ENCODE measurements around the gene PIGL.
"Not testable (repeated sequence)": the region's sequence is repeated elsewhere in the genome, so short reads cannot be mapped to it uniquely, and the experiment has no call there.

The PIGL gene

DNA sequence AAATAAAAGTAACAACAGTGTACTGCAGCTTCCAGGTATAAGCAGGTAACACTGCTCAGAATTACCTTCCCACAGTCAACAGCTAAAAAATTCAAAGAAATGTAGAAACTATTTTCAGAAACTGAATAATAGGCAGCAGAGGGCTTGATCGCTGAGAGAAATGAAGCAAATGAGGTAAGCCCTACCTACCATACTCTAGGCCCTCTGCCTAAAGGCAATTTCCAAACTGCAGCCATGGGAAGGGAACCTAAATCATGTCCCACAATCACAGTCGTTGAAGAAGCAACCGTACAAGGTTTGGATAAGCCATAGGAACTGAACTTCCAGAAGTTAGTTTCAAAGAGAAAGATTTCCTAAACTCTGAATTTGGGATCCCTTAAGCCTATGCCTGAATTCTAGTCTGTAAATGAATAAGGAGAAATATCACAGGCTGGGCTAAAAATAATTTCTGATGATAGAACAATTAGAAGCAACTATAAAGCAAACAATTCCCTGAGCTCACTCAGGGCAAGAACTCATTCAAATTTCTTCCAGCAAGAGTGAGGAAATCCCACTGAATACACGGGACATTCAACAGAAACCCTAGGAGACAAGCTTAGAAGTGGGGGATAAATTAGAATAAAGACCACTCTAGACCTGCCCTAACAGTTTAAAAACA is 26.2 kb upstream of the PIGL start:
- TF ChIP-seq, protein P1, sequence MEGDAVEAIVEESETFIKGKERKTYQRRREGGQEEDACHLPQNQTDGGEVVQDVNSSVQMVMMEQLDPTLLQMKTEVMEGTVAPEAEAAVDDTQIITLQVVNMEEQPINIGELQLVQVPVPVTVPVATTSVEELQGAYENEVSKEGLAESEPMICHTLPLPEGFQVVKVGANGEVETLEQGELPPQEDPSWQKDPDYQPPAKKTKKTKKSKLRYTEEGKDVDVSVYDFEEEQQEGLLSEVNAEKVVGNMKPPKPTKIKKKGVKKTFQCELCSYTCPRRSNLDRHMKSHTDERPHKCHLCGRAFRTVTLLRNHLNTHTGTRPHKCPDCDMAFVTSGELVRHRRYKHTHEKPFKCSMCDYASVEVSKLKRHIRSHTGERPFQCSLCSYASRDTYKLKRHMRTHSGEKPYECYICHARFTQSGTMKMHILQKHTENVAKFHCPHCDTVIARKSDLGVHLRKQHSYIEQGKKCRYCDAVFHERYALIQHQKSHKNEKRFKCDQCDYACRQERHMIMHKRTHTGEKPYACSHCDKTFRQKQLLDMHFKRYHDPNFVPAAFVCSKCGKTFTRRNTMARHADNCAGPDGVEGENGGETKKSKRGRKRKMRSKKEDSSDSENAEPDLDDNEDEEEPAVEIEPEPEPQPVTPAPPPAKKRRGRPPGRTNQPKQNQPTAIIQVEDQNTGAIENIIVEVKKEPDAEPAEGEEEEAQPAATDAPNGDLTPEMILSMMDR (IDR thresholded peaks at IDR 0.05; ENCODE audit: insufficient read depth, low read depth, low read length, missing control alignments), result no peak
- H3K4me3 ChIP-seq (ENCODE audit: low read depth, low read length), result no peak overlapping the region
- DNase-seq (ENCODE audit: low read depth), result no peak

DNA sequence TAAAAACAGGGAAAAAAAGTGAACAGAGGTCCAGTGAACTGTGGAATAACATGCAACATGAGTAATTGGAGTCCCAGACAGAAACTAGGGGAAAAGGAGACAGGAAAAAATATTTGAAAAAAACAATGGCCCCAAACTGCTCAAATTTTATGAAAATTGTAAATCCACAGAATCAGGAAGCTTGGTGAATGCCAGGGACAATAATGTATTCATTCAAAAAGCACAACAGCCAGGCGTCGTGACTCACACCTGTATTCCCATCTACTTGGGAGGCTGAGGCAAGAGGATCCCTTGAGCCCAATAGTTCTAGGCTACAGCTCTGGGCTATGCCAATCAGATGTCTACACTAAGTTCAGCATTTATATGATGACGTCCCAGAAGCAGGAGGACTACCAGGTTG is 25.4 kb upstream of the PIGL start:
- TF ChIP-seq, protein P1 (IDR thresholded peaks at IDR 0.05; ENCODE audit: insufficient read depth, low read depth, low read length, missing control alignments), result no peak
- H3K4me3 ChIP-seq (ENCODE audit: low read depth, low read length), result no peak overlapping the region

GRCh38 chr17:16194307-16194835 is 22.6 kb upstream of the PIGL start:
- DNase-seq (ENCODE audit: low read depth); H3K4me3 ChIP-seq (ENCODE audit: low read depth, low read length): not testable (repeated sequence)

More for the DNA sequence above, 25.4 kb upstream of the PIGL start:
- DNase-seq (ENCODE audit: low read depth), result no peak

DNA sequence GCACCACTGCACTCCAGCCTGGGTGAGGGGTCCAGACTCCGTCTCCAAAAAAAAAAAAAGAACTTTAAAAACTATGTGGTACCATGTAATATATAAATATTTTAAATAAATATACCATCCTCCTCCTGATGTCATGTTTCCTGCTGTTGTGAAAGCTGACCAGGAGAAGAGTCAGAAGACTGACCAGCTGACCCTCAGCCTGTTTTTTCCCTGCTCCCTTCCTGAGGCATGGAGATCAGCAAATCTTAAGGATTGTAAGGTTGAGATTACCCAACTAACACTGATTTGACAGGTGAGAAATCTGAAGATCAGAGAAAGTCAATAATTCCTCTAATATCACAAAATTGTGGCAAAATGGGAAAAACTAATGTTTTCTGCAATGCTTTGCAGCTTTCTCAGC is 19.7 kb upstream of the PIGL start:
- DNase-seq (ENCODE audit: low read depth), result no peak
- TF ChIP-seq, protein P1 (IDR thresholded peaks at IDR 0.05; ENCODE audit: insufficient read depth, low read depth, low read length, missing control alignments), result no peak
- H3K4me3 ChIP-seq (ENCODE audit: low read depth, low read length), result no peak overlapping the region

GRCh38 chr17:16199093-16199492 is 17.9 kb upstream of the PIGL start:
- H3K4me3 ChIP-seq (ENCODE audit: low read depth, low read length), result no peak overlapping the region; the same call in 1 of the 2 replicates
- DNase-seq (ENCODE audit: low read depth), result peak; percentile 46
- TF ChIP-seq, protein P1 (IDR thresholded peaks at IDR 0.05; ENCODE audit: insufficient read depth, low read depth, low read length, missing control alignments), result no peak

- not testable (repeated sequence) for H3K4me3 ChIP-seq (ENCODE audit: low read depth, low read length); DNase-seq (ENCODE audit: low read depth)
These were observed 15.3 kb upstream of the PIGL start for GRCh38 chr17:16201693-16202131.

- H3K4me3 ChIP-seq (ENCODE audit: low read depth, low read length), result peak overlapping the region; percentile 29
- peak; percentile 57 for DNase-seq (ENCODE audit: low read depth)
These were observed 14.2 kb upstream of the PIGL start for GRCh38 chr17:16202554-16203500.

- not testable (repeated sequence) for DNase-seq (ENCODE audit: low read depth); H3K4me3 ChIP-seq (ENCODE audit: low read depth, low read length)
These were observed 12.2 kb upstream of the PIGL start for GRCh38 chr17:16204763-16205162.

DNA sequence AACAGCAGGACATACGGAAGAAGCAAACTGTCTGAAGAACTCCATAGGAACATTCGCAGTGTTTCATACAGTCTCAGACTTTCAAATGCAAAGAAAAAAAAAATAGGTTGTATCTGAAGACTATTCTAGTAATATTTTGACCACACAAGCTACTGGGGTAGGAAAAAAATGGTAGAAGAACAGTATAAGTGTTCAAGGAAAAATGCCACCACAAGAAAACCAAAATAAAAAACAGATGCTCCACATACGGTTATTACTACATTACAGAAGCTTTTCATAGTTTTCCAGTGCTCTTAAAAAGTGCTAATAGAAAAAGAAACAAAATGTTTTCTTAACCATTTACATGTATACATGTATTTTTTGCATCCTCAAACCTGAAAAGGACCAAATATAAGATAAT is 5.4 kb upstream of the PIGL start:
- H3K4me3 ChIP-seq (ENCODE audit: low read depth, low read length), result no peak overlapping the region
- TF ChIP-seq, protein P1 (IDR thresholded peaks at IDR 0.05; ENCODE audit: insufficient read depth, low read depth, low read length, missing control alignments), result no peak
- DNase-seq (ENCODE audit: low read depth), result no peak

Data from GM12865 (cell line).